Measurements from ENCODE around the gene ZFYVE28.
"Not testable (repeated sequence)": the region's sequence is repeated elsewhere in the genome, so short reads cannot be mapped to it uniquely, and the experiment has no call there.

Gene ZFYVE28

GRCh38 chr4:2387829-2388228 lies 30.6 kb downstream of the ZFYVE28 start:
- H3K4me3 Mint-ChIP-seq = no peak overlapping the region

GRCh38 chr4:2387218-2387617 lies 31.2 kb downstream of the ZFYVE28 start:
- H3K27me3 Mint-ChIP-seq (ENCODE audit: low read depth, poor library complexity) = peaks cover 42% of the 10 kb centered on the region
- no peak overlapping the region for H3K27ac Mint-ChIP-seq
- DNase-seq = no peak
- H3K4me3 Mint-ChIP-seq = no peak overlapping the region
- peaks cover 70% of the 10 kb centered on the region for H3K4me1 Mint-ChIP-seq
- no peaks in the 10 kb centered on the region for H3K9me3 Mint-ChIP-seq
- no peak for TF ChIP-seq CTCF (IDR thresholded peaks at IDR 0.05)
- H3K36me3 Mint-ChIP-seq (ENCODE audit: low read depth) = no peaks in the 10 kb centered on the region

More at GRCh38 chr4:2387829-2388228, 30.6 kb downstream of the ZFYVE28 start:
- no peak for DNase-seq
- no peak overlapping the region for H3K27ac Mint-ChIP-seq
- peaks cover 70% of the 10 kb centered on the region for H3K4me1 Mint-ChIP-seq
- H3K27me3 Mint-ChIP-seq (ENCODE audit: low read depth, poor library complexity) = peaks cover 48% of the 10 kb centered on the region
- no peaks in the 10 kb centered on the region for H3K36me3 Mint-ChIP-seq (ENCODE audit: low read depth)
- TF ChIP-seq CTCF (IDR thresholded peaks at IDR 0.05) = no peak
- H3K9me3 Mint-ChIP-seq = no peaks in the 10 kb centered on the region

- no peak for TF ChIP-seq CTCF (IDR thresholded peaks at IDR 0.05)
- Mint-ChIP-seq H3K27ac (no peak overlapping the region), H3K4me3 (no peak overlapping the region), H3K27me3 (ENCODE audit: low read depth, poor library complexity) (peaks cover 37% of the 10 kb centered on the region), H3K9me3 (no peaks in the 10 kb centered on the region), H3K36me3 (ENCODE audit: low read depth) (no peaks in the 10 kb centered on the region), H3K4me1 (peaks cover 66% of the 10 kb centered on the region)
- no peak for DNase-seq
Measured at GRCh38 chr4:2386717-2387116, 31.7 kb downstream of the ZFYVE28 start.

- H3K36me3 Mint-ChIP-seq (ENCODE audit: low read depth) = peaks cover 6% of the 10 kb centered on the region
- peak overlapping the region; percentile 18 for H3K4me3 Mint-ChIP-seq
- H3K27ac Mint-ChIP-seq = peak overlapping the region; percentile 64
- peak; percentile 49 for DNase-seq
- TF ChIP-seq CTCF (IDR thresholded peaks at IDR 0.05) = no peak
- H3K4me1 Mint-ChIP-seq = peaks cover 54% of the 10 kb centered on the region
- peaks cover 7% of the 10 kb centered on the region for H3K9me3 Mint-ChIP-seq
- H3K27me3 Mint-ChIP-seq (ENCODE audit: low read depth, poor library complexity) = peaks cover 31% of the 10 kb centered on the region
Measured at GRCh38 chr4:2385516-2385915, 32.9 kb downstream of the ZFYVE28 start.

- no peak for DNase-seq
- Mint-ChIP-seq H3K27me3 (ENCODE audit: low read depth, poor library complexity) (peaks cover 23% of the 10 kb centered on the region), H3K9me3 (peaks cover 12% of the 10 kb centered on the region), H3K27ac (no peak overlapping the region), H3K4me1 (peaks cover 44% of the 10 kb centered on the region), H3K36me3 (ENCODE audit: low read depth) (peaks cover 6% of the 10 kb centered on the region), H3K4me3 (peak overlapping the region; percentile 55)
- TF ChIP-seq CTCF (IDR thresholded peaks at IDR 0.05) = peak; percentile 13
Measured at GRCh38 chr4:2384245-2384644, 34.2 kb downstream of the ZFYVE28 start.

- peaks cover 23% of the 10 kb centered on the region for H3K27me3 Mint-ChIP-seq (ENCODE audit: low read depth, poor library complexity)
- DNase-seq = no peak
- H3K27ac Mint-ChIP-seq = no peak overlapping the region
- peaks cover 12% of the 10 kb centered on the region for H3K9me3 Mint-ChIP-seq
- H3K4me3 Mint-ChIP-seq = no peak overlapping the region
- H3K4me1 Mint-ChIP-seq = peaks cover 44% of the 10 kb centered on the region
- no peak for TF ChIP-seq CTCF (IDR thresholded peaks at IDR 0.05)
- H3K36me3 Mint-ChIP-seq (ENCODE audit: low read depth) = peaks cover 6% of the 10 kb centered on the region
Measured at GRCh38 chr4:2383760-2384159, 34.7 kb downstream of the ZFYVE28 start.

- H3K4me1 Mint-ChIP-seq = peaks cover 39% of the 10 kb centered on the region
- H3K27ac Mint-ChIP-seq; DNase-seq; H3K36me3 Mint-ChIP-seq (ENCODE audit: low read depth); H3K4me3 Mint-ChIP-seq: not testable (repeated sequence)
- H3K9me3 Mint-ChIP-seq = peaks cover 12% of the 10 kb centered on the region
- H3K27me3 Mint-ChIP-seq (ENCODE audit: low read depth, poor library complexity) = peaks cover 26% of the 10 kb centered on the region
Measured at GRCh38 chr4:2383220-2383631, 35.2 kb downstream of the ZFYVE28 start.

GRCh38 chr4:2382769-2383202 lies 35.7 kb downstream of the ZFYVE28 start:
- peaks cover 27% of the 10 kb centered on the region for H3K27me3 Mint-ChIP-seq (ENCODE audit: low read depth, poor library complexity)
- not testable (repeated sequence) for H3K4me3 Mint-ChIP-seq; H3K36me3 Mint-ChIP-seq (ENCODE audit: low read depth); H3K27ac Mint-ChIP-seq; DNase-seq
- peaks cover 12% of the 10 kb centered on the region for H3K9me3 Mint-ChIP-seq
- peaks cover 36% of the 10 kb centered on the region for H3K4me1 Mint-ChIP-seq

GRCh38 chr4:2380589-2380988 lies 37.9 kb downstream of the ZFYVE28 start:
- H3K4me3 Mint-ChIP-seq; H3K36me3 Mint-ChIP-seq (ENCODE audit: low read depth); DNase-seq: not testable (repeated sequence)
- H3K27ac Mint-ChIP-seq = peak overlapping the region; percentile 52
- peaks cover 12% of the 10 kb centered on the region for H3K9me3 Mint-ChIP-seq
- peaks cover 29% of the 10 kb centered on the region for H3K4me1 Mint-ChIP-seq
- H3K27me3 Mint-ChIP-seq (ENCODE audit: low read depth, poor library complexity) = peaks cover 23% of the 10 kb centered on the region
